Inflammatory macrophage (primary cell): ENCODE data around the gene FOXK2.

Experiments used
- DNase-seq, 2 donors: peaks; one replicate each; pipeline ENCODE4 v3.0.0-alpha.2; 2020 to 2022

FOXK2 gene

GRCh38 chr17:82590881-82591539 is 71.5 kb downstream of the FOXK2 start:
- DNase-seq = no peak

- peak; percentile 45 to 49 for DNase-seq
Measured at GRCh38 chr17:82592289-82592766, 72.8 kb downstream of the FOXK2 start.

DNA sequence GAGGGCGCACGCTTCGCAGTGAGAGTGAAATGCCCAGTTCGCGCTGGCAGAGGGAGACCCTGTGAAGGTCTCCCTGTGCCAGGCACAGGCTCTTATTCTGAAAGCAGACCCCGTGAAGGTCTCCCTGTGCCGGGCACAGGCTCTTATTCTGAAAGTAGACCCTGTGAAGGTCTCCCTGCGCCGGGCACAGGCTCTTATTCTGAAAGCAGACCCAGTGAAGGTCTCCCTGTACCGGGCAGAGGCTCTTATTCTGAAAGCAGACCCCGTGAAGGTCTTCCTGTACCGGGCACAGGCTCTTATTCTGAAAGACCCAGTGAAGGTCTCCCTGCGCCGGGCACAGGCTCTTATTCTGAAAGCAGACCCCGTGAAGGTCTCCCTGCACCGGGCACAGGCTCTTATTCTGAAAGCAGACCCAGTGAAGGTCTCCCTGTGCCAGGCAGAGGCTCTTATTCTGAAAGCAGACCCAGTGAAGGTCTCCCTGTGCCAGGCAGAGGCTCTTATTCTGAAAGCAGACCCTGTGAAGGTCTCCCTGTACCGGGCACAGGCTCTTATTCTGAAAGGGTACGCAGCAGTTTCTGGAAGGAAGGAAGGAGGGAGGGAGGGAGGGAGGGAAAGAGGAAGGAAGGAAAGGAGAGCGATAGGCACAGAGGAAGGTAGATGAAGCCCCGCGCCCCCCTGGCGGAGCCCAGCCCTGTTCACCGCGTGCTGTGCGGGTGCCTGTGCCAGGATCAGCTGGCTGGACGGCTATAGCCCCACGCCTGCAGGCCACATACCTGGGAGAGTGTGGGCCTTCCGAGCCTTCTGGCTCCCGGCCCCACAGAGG is 73.4 kb downstream of the FOXK2 start:
- DNase-seq = peak in 1 of 2 donors; percentile 42

GRCh38 chr17:82593590-82594087 is 74.1 kb downstream of the FOXK2 start:
- no peak for DNase-seq

GRCh38 chr17:82594571-82594970 is 75.0 kb downstream of the FOXK2 start:
- no peak for DNase-seq

GRCh38 chr17:82595893-82596292 is 76.4 kb downstream of the FOXK2 start:
- no peak for DNase-seq

DNA sequence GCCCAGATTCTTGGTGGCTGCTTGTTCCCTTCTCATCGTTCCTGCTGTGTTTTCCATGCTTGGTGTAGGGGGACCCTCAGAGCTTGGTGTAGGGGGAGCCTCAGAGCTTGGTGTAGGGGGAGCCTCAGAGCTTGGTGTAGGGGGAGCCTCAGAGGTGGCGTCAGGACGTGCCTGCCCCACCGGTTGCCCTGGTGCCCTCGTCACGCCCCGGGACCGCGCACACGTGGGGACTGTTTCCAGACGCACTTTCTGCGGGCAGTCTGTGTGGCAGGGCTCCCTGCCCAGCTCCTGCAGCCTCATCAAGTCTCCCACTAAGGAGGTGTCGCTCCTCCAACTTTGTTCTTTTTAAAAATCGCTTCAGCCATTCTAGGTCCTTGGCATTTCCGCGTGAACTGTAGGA is 76.8 kb downstream of the FOXK2 start:
- no peak for DNase-seq

- no peak for DNase-seq
Measured at GRCh38 chr17:82596837-82597672, 77.5 kb downstream of the FOXK2 start.

- peak; percentile 38 to 65 for DNase-seq
Measured at GRCh38 chr17:82598256-82599119, 79.0 kb downstream of the FOXK2 start.

GRCh38 chr17:82599674-82600661 is 80.4 kb downstream of the FOXK2 start:
- no peak for DNase-seq

GRCh38 chr17:82600731-82601446 is 81.4 kb downstream of the FOXK2 start:
- DNase-seq = no peak

- no peak for DNase-seq
Measured at GRCh38 chr17:82601447-82602000, 82.0 kb downstream of the FOXK2 start.

GRCh38 chr17:82602487-82602886 is 83.0 kb downstream of the FOXK2 start:
- DNase-seq = no peak

DNA sequence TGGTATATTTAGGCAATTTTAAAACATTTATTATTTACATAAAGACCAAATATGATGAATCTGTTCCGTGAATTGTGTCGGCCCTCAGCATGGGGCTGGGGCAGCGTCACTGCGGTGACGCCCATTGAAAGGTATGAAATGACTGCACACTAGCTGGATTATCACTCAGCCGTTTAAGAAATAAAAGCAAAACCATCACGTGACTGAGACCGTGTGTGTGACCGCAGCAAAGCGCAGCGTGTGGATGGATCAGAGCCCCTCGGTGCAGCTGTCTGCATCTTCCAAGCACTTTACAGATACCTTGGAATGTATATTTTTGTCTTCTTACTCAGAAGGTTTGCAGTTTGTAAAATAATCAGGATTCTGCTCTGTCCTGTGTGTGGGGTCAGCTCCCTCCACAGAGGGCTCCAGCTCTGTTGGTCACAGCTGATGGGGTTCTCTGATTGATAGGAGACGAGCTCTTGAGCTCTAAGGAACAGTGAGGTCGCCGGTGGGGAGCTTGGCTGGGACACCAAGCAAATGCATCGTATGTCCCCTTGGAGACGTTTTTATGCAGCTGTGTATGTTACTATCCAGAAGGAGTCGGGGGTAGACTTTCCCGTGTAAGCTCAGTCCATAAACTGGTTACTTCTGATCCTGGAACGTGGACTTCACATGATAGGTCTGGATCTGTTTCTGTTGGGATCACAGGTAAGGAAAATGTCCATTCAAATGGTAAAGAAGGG is 83.6 kb downstream of the FOXK2 start:
- DNase-seq = no peak

GRCh38 chr17:82603981-82604448 is 84.5 kb downstream of the FOXK2 start:
- peak; percentile 96 to 97 for DNase-seq

DNA sequence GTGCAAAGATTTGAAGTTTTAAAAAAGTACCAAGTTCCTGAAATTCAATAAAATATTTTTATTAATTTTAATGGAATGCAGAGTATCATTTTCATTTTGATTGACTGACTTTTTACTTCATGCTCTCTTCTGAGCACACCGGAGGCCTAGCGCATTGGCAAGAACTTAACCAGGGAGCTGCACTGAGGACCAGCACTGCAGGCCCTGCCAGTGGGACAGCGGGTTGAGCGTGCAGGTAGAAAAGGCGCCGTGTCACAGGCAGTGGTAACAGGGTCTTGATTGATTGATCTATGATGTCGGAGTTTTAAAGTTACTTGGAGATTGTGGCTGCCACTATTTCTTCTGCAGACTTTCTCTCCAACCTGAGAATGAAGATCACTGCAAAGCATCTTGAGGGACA is 85.0 kb downstream of the FOXK2 start:
- no peak for DNase-seq

DNA sequence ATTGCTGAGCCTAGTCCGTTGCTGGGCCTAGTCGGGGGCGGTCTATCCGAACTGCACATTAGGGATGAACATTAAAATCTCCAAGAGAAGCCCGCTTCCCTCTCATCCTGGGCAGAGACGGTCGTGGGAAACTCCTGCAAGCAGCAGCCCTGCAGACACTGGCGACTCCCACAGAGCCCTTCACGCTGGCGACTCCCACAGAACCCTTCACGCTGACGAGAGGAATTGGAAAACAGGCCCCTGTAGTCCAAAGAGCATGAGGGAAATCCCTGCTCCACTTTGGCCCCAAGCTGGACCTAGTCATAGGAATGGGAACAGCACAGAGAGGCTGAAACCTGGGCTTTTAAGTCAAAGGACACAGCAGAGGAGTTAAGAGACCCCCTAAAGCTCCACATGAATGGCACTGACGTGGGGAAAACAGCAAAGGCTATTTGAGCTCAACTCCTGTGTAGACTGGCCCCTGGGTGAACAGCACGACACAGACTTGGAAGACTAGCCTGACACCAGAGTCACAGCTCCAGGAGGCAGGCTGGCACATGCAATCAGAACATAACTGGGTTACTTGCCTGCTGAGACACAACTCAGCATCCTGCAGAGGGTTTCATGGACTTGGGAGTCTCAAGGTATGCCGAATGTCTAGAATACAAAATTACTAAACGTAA is 86.5 kb downstream of the FOXK2 start:
- DNase-seq = no peak

DNA sequence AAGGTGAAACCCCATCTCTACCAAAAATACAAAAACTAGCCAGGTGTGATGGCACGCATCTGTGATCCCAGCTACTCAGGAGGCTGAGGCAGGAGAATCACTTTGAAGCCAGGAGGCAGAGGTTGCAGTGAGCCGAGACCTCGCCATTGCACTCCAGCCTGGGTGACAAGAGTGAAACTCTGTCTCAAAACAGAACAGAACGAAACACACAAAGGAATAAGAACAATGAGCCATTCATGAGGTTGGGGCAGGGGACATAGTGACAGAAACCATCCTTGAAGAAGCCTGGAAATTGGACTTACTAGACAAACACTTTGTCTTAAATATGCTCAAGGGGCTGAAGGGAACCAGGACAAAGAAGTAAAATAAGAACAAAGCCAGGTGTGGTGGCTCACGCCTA is 89.3 kb downstream of the FOXK2 start:
- no peak for DNase-seq
